Trophoblast cell (in vitro differentiated cells and primary cell): ENCODE results near the gene PDE1A.

Source experiments
- DNase-seq, 2 donors: peaks; one replicate each; pipeline ENCODE4 v3.0.0-alpha.2; 2016
- H2AFZ ChIP-seq: 2 replicates; pipeline ENCODE4 v1.6.1; 2013; ENCODE audit warnings: low read length, moderate library complexity, mild to moderate bottlenecking; ENCODE audit not compliant: insufficient read depth, poor library complexity
- H2AK5ac ChIP-seq: 2 replicates; pipeline ENCODE4 v1.6.1; 2013; ENCODE audit warnings: mild to moderate bottlenecking, low read length
- H2BK120ac ChIP-seq: 2 replicates; pipeline ENCODE4 v1.6.1; 2013; ENCODE audit warnings: low read length, mild to moderate bottlenecking, moderate library complexity; ENCODE audit not compliant: insufficient read depth, poor library complexity
- H2BK12ac ChIP-seq: 2 replicates; pipeline ENCODE4 v1.6.1; 2013; ENCODE audit warnings: mild to moderate bottlenecking, low read length, moderate library complexity
- H2BK5ac ChIP-seq: 2 replicates; pipeline ENCODE4 v1.6.1; 2013; ENCODE audit warnings: low read length, low read depth, moderate library complexity, mild to moderate bottlenecking; ENCODE audit not compliant: poor library complexity
- H3K14ac ChIP-seq: 2 replicates; pipeline ENCODE4 v1.6.1; 2013; ENCODE audit warnings: mild to moderate bottlenecking, low read length
- H3K18ac ChIP-seq: 2 replicates; pipeline ENCODE4 v1.6.1; 2013; ENCODE audit warnings: mild to moderate bottlenecking, low read length
- H3K23ac ChIP-seq: 2 replicates; pipeline ENCODE4 v1.6.1; 2013; ENCODE audit warnings: low read length
- H3K27ac ChIP-seq: 2 replicates; pipeline ENCODE4 v1.5.1; 2013; ENCODE audit warnings: low read depth, mild to moderate bottlenecking, inconsistent platforms, low read length, moderate library complexity
- H3K27me3 ChIP-seq: 2 replicates; pipeline ENCODE4 v1.6.1; 2013; ENCODE audit warnings: inconsistent platforms, mild to moderate bottlenecking, low read length, moderate library complexity; ENCODE audit not compliant: insufficient read depth
- H3K36me3 ChIP-seq, 2 experiments: 1 replicate in 1 of 2; 2 replicates in 1 of 2; pipeline ENCODE4 v1.6.1; 2013; ENCODE audit warnings: low read length in 2 of 2, mild to moderate bottlenecking in 2 of 2, moderate library complexity in 1 of 2; ENCODE audit not compliant: insufficient read depth in 2 of 2, control insufficient read depth in 1 of 2
- H3K4ac ChIP-seq: 2 replicates; pipeline ENCODE4 v1.6.1; 2013; ENCODE audit warnings: low read depth, mild to moderate bottlenecking, low read length, moderate library complexity
- H3K4me1 ChIP-seq, 2 experiments: 1 replicate in 1 of 2; 2 replicates in 1 of 2; pipeline ENCODE4 v1.6.1; 2013; ENCODE audit warnings: low read length in 2 of 2, mild to moderate bottlenecking in 2 of 2, moderate library complexity in 1 of 2; ENCODE audit not compliant: insufficient read depth in 2 of 2, control insufficient read depth in 1 of 2
- H3K4me2 ChIP-seq: 2 replicates; pipeline ENCODE4 v1.6.1; 2013; ENCODE audit warnings: inconsistent platforms, mild to moderate bottlenecking, low read length, moderate library complexity
- H3K4me3 ChIP-seq: 2 replicates; pipeline ENCODE4 v1.5.1; 2013; ENCODE audit warnings: mild to moderate bottlenecking, low read depth, low read length, inconsistent platforms
- H3K79me1 ChIP-seq: one replicate; pipeline ENCODE4 v1.6.1; 2013; ENCODE audit warnings: low read length
- H3K79me2 ChIP-seq: 2 replicates; pipeline ENCODE4 v1.6.1; 2013; ENCODE audit warnings: low read length, mild to moderate bottlenecking; ENCODE audit not compliant: control insufficient read depth, insufficient read depth, poor library complexity
- H3K9ac ChIP-seq: 2 replicates; pipeline ENCODE4 v1.6.1; 2013; ENCODE audit warnings: mild to moderate bottlenecking, low read length
- H3K9me3 ChIP-seq: 2 replicates; pipeline ENCODE4 v1.6.1; 2013; ENCODE audit warnings: low read depth, mild to moderate bottlenecking, control low read depth, inconsistent platforms, low read length; ENCODE audit not compliant: insufficient read depth
- H4K12ac ChIP-seq: 2 replicates; pipeline ENCODE4 v1.6.1; 2013; ENCODE audit warnings: low read depth, mild to moderate bottlenecking, low read length, moderate library complexity
- H4K8ac ChIP-seq: 2 replicates; pipeline ENCODE4 v1.6.1; 2013; ENCODE audit warnings: low read depth, mild to moderate bottlenecking, low read length, moderate library complexity
- H4K91ac ChIP-seq: one replicate; pipeline ENCODE4 v1.6.1; 2013; ENCODE audit warnings: low read depth, mild to moderate bottlenecking, low read length, moderate library complexity
- WGBS: extraction: QIAGEN DNeasy Blood & Tissue Kit; methylation state at CpG from one replicate; pipeline ENCODE4 v1.1.7; 2013; ENCODE audit warnings: missing lambda C conversion rate; ENCODE audit not compliant: insufficient read length, insufficient coverage; ENCODE audit errors: extremely low coverage; 5-methylcytosine and 5-hydroxymethylcytosine counted together

Gene PDE1A

GRCh38 chr2:182359990-182360662 is 66.7 kb downstream of the PDE1A start:
- no peak overlapping the region for H3K9ac ChIP-seq
- H3K4me3 ChIP-seq: no peak overlapping the region
- H3K4me2 ChIP-seq: no peak overlapping the region
- H4K91ac ChIP-seq: no peak overlapping the region
- no CpG with 5 or more reads among the region's 10 CpGs for WGBS
- no peak overlapping the region for H3K18ac ChIP-seq
- no peaks in the 10 kb centered on the region for H3K36me3 ChIP-seq
- H2AFZ ChIP-seq: no peak overlapping the region
- H2BK12ac ChIP-seq: no peak overlapping the region
- no peak overlapping the region for H2AK5ac ChIP-seq
- H3K14ac ChIP-seq: no peak overlapping the region
- H3K27me3 ChIP-seq: no peaks in the 10 kb centered on the region
- H3K79me2 ChIP-seq: no peaks in the 10 kb centered on the region
- H3K27ac ChIP-seq: no peak overlapping the region
- no peak overlapping the region for H3K23ac ChIP-seq
- H4K8ac ChIP-seq: no peak overlapping the region
- DNase-seq: no peak
- no peak overlapping the region for H2BK120ac ChIP-seq
- no peaks in the 10 kb centered on the region for H3K9me3 ChIP-seq
- no peaks in the 10 kb centered on the region for H3K79me1 ChIP-seq
- H2BK5ac ChIP-seq: no peak overlapping the region
- no peaks in the 10 kb centered on the region for H3K4me1 ChIP-seq
- no peak overlapping the region for H4K12ac ChIP-seq
- no peak overlapping the region for H3K4ac ChIP-seq

GRCh38 chr2:182359027-182359989 is 67.5 kb downstream of the PDE1A start:
- Histone ChIP-seq H4K8ac (no peak overlapping the region), H3K18ac (no peak overlapping the region), H2BK5ac (no peak overlapping the region), H3K4me3 (no peak overlapping the region), H3K27ac (no peak overlapping the region), H3K79me1 (no peaks in the 10 kb centered on the region), H3K4ac (no peak overlapping the region), H3K27me3 (no peaks in the 10 kb centered on the region), H2BK12ac (no peak overlapping the region), H3K9me3 (no peaks in the 10 kb centered on the region), H3K4me2 (no peak overlapping the region), H2AK5ac (no peak overlapping the region), H3K4me1 (no peaks in the 10 kb centered on the region), H3K36me3 (no peaks in the 10 kb centered on the region), H4K91ac (no peak overlapping the region), H2AFZ (no peak overlapping the region), H3K23ac (no peak overlapping the region), H3K14ac (no peak overlapping the region), H4K12ac (no peak overlapping the region), H2BK120ac (no peak overlapping the region), H3K9ac (no peak overlapping the region), H3K79me2 (no peaks in the 10 kb centered on the region)
- DNase-seq: no peak
- no CpG with 5 or more reads among the region's 8 CpGs for WGBS

GRCh38 chr2:182358601-182359000 is 68.2 kb downstream of the PDE1A start:
- Histone ChIP-seq H4K8ac (no peak overlapping the region), H2BK120ac (no peak overlapping the region), H3K18ac (no peak overlapping the region), H3K4ac (no peak overlapping the region), H4K12ac (no peak overlapping the region), H2AFZ (no peak overlapping the region), H3K4me2 (no peak overlapping the region), H3K36me3 (no peaks in the 10 kb centered on the region), H2AK5ac (no peak overlapping the region), H3K4me3 (no peak overlapping the region), H3K27me3 (no peaks in the 10 kb centered on the region), H3K9me3 (no peaks in the 10 kb centered on the region), H2BK12ac (no peak overlapping the region), H4K91ac (no peak overlapping the region), H3K14ac (no peak overlapping the region), H3K23ac (no peak overlapping the region), H3K9ac (no peak overlapping the region), H3K4me1 (no peaks in the 10 kb centered on the region), H3K27ac (no peak overlapping the region), H3K79me1 (no peaks in the 10 kb centered on the region), H3K79me2 (no peaks in the 10 kb centered on the region), H2BK5ac (no peak overlapping the region)
- DNase-seq: no peak
- no CpG with 5 or more reads among the region's 3 CpGs for WGBS

DNA sequence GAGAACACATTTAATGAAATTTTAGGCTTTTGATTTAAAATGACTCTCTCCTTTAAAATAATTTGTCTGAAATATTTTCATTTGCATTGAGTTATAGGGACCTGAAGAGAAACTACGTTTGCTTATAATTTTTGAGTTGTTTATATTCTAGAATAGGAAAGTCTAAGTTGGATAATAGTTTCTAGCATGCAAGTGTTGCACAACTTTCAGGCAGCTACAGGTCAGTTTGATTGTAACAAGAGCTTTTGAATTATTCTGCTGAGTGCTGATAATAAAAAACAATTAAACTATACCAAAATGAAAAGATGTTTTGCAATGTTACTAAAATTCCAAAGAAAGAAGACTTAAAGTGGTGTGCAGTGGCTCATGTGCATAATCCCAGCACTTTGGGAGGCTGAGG is 71.0 kb downstream of the PDE1A start:
- H3K4me3 ChIP-seq: no peak overlapping the region
- no peaks in the 10 kb centered on the region for H3K4me1 ChIP-seq
- H3K4me2 ChIP-seq: no peak overlapping the region
- H3K9ac ChIP-seq: no peak overlapping the region
- no peak overlapping the region for H3K4ac ChIP-seq
- no peak overlapping the region for H4K12ac ChIP-seq
- no peak overlapping the region for H2BK12ac ChIP-seq
- no peak overlapping the region for H3K27ac ChIP-seq
- H3K79me1 ChIP-seq: no peaks in the 10 kb centered on the region
- WGBS: no CpG with 5 or more reads among the region's 1 CpG
- no peak for DNase-seq
- H3K9me3 ChIP-seq: no peaks in the 10 kb centered on the region
- H3K23ac ChIP-seq: no peak overlapping the region
- no peak overlapping the region for H3K18ac ChIP-seq
- H4K91ac ChIP-seq: no peak overlapping the region
- no peaks in the 10 kb centered on the region for H3K79me2 ChIP-seq
- no peak overlapping the region for H4K8ac ChIP-seq
- H2AFZ ChIP-seq: no peak overlapping the region
- no peak overlapping the region for H2BK5ac ChIP-seq
- H2AK5ac ChIP-seq: no peak overlapping the region
- H3K36me3 ChIP-seq: no peaks in the 10 kb centered on the region
- H3K14ac ChIP-seq: no peak overlapping the region
- no peak overlapping the region for H2BK120ac ChIP-seq
- no peaks in the 10 kb centered on the region for H3K27me3 ChIP-seq
